PC-3 (cell line): ENCODE data around the gene DIAPH2. TPM values are rescaled to one million over a fixed set of nuclear protein-coding genes. Genes with fewer than 3 reads are reported as not detected.

Experiments
- ATAC-seq: fragments of 200-7000 bp; cut with Tn5 transposase; 2 replicates; pipeline ENCODE4 v1.9.1; 2020; ENCODE audit warnings: mild to moderate bottlenecking, moderate library complexity
- BruUV-seq: library from RNA; stranded (reverse); fragments of 400-500 nt; replicated peaks from 2 replicates; lab custom pipeline; 2021; lab: Mats Ljungman, UMichigan
- CTCF ChIA-PET: fragments of 300-600 bp; sonication (Branson Sonifier 250); formaldehyde crosslinking; loops from one replicate; lab custom pipeline; 2022; ENCODE audit warnings: antibody characterized with exemption; lab: Charles Lee
- POLR2A ChIA-PET: fragments of 300-600 bp; sonication (Branson Sonifier 250); formaldehyde crosslinking; loops from one replicate; lab custom pipeline; 2022; ENCODE audit warnings: antibody characterized with exemption; ENCODE audit not compliant: unreplicated experiment; lab: Charles Lee
- DNase-seq: peaks from one replicate; pipeline ENCODE4 v3.0.0-alpha.2; 2015
- H2AFZ ChIP-seq: fragments of 300-600 bp; sonication (generic); 2 replicates; pipeline ENCODE4 v1.6.0; 2016; ENCODE audit warnings: antibody characterized with exemption, low read length
- H3F3A ChIP-seq: fragments of 300-600 bp; sonication (generic); one replicate; pipeline ENCODE4 v1.6.0; 2017; ENCODE audit warnings: antibody characterized with exemption, low read length, control low read depth, mild to moderate bottlenecking; ENCODE audit not compliant: unreplicated experiment
- H3K27ac ChIP-seq: fragments of 300-600 bp; sonication (generic); 2 replicates; pipeline ENCODE4 v1.5.1; 2016; ENCODE audit warnings: mild to moderate bottlenecking, low read length
- H3K27me3 ChIP-seq: fragments of 300-600 bp; sonication (generic); 2 replicates; pipeline ENCODE4 v1.6.1; 2016; ENCODE audit warnings: low read length, mixed read lengths
- H3K36me3 ChIP-seq: fragments of 300-600 bp; sonication (generic); 2 replicates; pipeline ENCODE4 v1.6.1; 2016; ENCODE audit warnings: low read depth, mixed run types, low read length, mixed read lengths
- H3K4me1 ChIP-seq: fragments of 300-600 bp; sonication (generic); 2 replicates; pipeline ENCODE4 v1.5.1; 2016; ENCODE audit warnings: low read length; ENCODE audit not compliant: insufficient read depth
- H3K4me2 ChIP-seq: fragments of 300-600 bp; sonication (generic); 2 replicates; pipeline ENCODE4 v1.6.0; 2016; ENCODE audit warnings: low read length
- H3K4me3 ChIP-seq: fragments of 300-600 bp; sonication (generic); 2 replicates; pipeline ENCODE4 v1.5.1; 2016; ENCODE audit warnings: mild to moderate bottlenecking, low read length, mixed read lengths
- H3K79me2 ChIP-seq: fragments of 300-600 bp; sonication (generic); 2 replicates; pipeline ENCODE4 v1.6.1; 2017; ENCODE audit warnings: low read length, mixed read lengths
- H3K9ac ChIP-seq: fragments of 300-600 bp; sonication (generic); 2 replicates; pipeline ENCODE4 v1.6.0; 2016; ENCODE audit warnings: mild to moderate bottlenecking, low read length
- H3K9me2 ChIP-seq: fragments of 300-600 bp; sonication (generic); replicated peaks from 2 replicates; pipeline ENCODE4 v1.6.1; 2016; ENCODE audit warnings: mixed run types, low read length, mixed read lengths
- H3K9me3 ChIP-seq: fragments of 300-600 bp; sonication (generic); 2 replicates; pipeline ENCODE4 v1.6.1; 2016; ENCODE audit warnings: low read length, mixed read lengths
- H4K20me1 ChIP-seq: fragments of 300-600 bp; sonication (generic); 2 replicates; pipeline ENCODE4 v1.6.1; 2016; ENCODE audit warnings: low read length, mixed read lengths
- CTCF ChIP-seq: fragments of 300-600 bp; sonication (generic); conservative IDR thresholded peaks from 2 replicates; pipeline ENCODE4 v1.5.1; 2017; ENCODE audit warnings: antibody characterized with exemption, low read depth, mild to moderate bottlenecking, low read length
- EZH2 ChIP-seq: fragments of 300-600 bp; sonication (generic); IDR thresholded peaks from one replicate; pipeline ENCODE4 v1.6.1; 2017; ENCODE audit warnings: antibody characterized with exemption, mild to moderate bottlenecking, low read length; ENCODE audit not compliant: unreplicated experiment
- EZH2phosphoT487 ChIP-seq: fragments of 300-600 bp; sonication (generic); IDR thresholded peaks from 2 replicates; pipeline ENCODE4 v1.6.1; 2018; ENCODE audit warnings: mild to moderate bottlenecking, antibody characterized with exemption, low read length, borderline replicate concordance
- intact Hi-C: fragments of 100-400 bp; cut with micrococcal nuclease; formaldehyde crosslinking; loops from 2 replicates; pipeline ENCODE4 v1.9.0; 2023
- total RNA-seq: library from RNA; depleted of rRNA; stranded (reverse); fragments of >200 nt; gene quantifications from 2 replicates; pipeline ENCODE4 v1.2.3, GENCODE V29; 2014

DIAPH2 gene
- total RNA-seq, 1 experiment from 2014 or later, result 15.1 TPM

- Histone ChIP-seq H3F3A (no peaks in the 10 kb centered on the region), H3K9me3 (no peaks in the 10 kb centered on the region), H3K4me3 (no peak overlapping the region), H3K27me3 (no peaks in the 10 kb centered on the region), H3K9me2 (no peaks in the 10 kb centered on the region), H3K36me3 (no peaks in the 10 kb centered on the region), H3K4me1 (peaks cover 5% of the 10 kb centered on the region), H3K9ac (no peak overlapping the region), H2AFZ (no peak overlapping the region), H3K27ac (no peak overlapping the region), H4K20me1 (no peaks in the 10 kb centered on the region), H3K79me2 (0 out of 2 replicates have a peak, but pooled peaks cover 8% of the 10 kb centered on the region), H3K4me2 (no peak overlapping the region)
- ChIA-PET CTCF (no interaction called here), POLR2A (no interaction called here)
- intact Hi-C loops, result no loop called here
- DNase-seq (no peak), ATAC-seq (no peak)
- BruUV-seq, result no TSS peak
- TF ChIP-seq EZH2 (no peak), CTCF (no peak), EZH2phosphoT487 (no peak)
Measured at GRCh38 chrX:96703379-96703778, 18.7 kb downstream of the DIAPH2 start.

GRCh38 chrX:96703816-96704215 lies 19.2 kb downstream of the DIAPH2 start:
- no peak for ATAC-seq
- H3K4me2 ChIP-seq, result no peak overlapping the region
- BruUV-seq, result no TSS peak
- POLR2A ChIA-PET, result no interaction called here
- no peaks in the 10 kb centered on the region for H4K20me1 ChIP-seq
- H3F3A ChIP-seq, result no peaks in the 10 kb centered on the region
- 0 out of 2 replicates have a peak, but pooled peaks cover 8% of the 10 kb centered on the region for H3K79me2 ChIP-seq
- no peaks in the 10 kb centered on the region for H3K9me3 ChIP-seq
- H3K27ac ChIP-seq, result no peak overlapping the region
- DNase-seq, result no peak
- H2AFZ ChIP-seq, result no peak overlapping the region
- no peak overlapping the region for H3K4me3 ChIP-seq
- no peak overlapping the region for H3K9ac ChIP-seq
- H3K36me3 ChIP-seq, result no peaks in the 10 kb centered on the region
- H3K9me2 ChIP-seq, result no peaks in the 10 kb centered on the region
- TF ChIP-seq EZH2, result no peak
- no peak for TF ChIP-seq CTCF
- TF ChIP-seq EZH2phosphoT487, result no peak
- intact Hi-C loops, result no loop called here
- CTCF ChIA-PET, result no interaction called here
- no peaks in the 10 kb centered on the region for H3K27me3 ChIP-seq
- H3K4me1 ChIP-seq, result peaks cover 5% of the 10 kb centered on the region

GRCh38 chrX:96704629-96705028 lies 20.0 kb downstream of the DIAPH2 start:
- Histone ChIP-seq H3K4me1 (peaks cover 5% of the 10 kb centered on the region), H3K27ac (no peak overlapping the region), H3K4me3 (no peak overlapping the region), H4K20me1 (no peaks in the 10 kb centered on the region), H3F3A (no peaks in the 10 kb centered on the region), H3K4me2 (no peak overlapping the region), H3K9me2 (no peaks in the 10 kb centered on the region), H3K27me3 (no peaks in the 10 kb centered on the region), H3K9ac (no peak overlapping the region), H3K36me3 (no peaks in the 10 kb centered on the region), H3K79me2 (0 out of 2 replicates have a peak, but pooled peaks cover 8% of the 10 kb centered on the region), H2AFZ (no peak overlapping the region), H3K9me3 (no peaks in the 10 kb centered on the region)
- TF ChIP-seq CTCF (no peak), EZH2 (no peak)
- DNase-seq, result peak; percentile 2
- BruUV-seq, result no TSS peak
- ATAC-seq, result no peak
- intact Hi-C loops, result no loop called here
- POLR2A ChIA-PET, result no interaction called here
- CTCF ChIA-PET, result no interaction called here
